ENCODE results near the gene KCNH2.

DNA sequence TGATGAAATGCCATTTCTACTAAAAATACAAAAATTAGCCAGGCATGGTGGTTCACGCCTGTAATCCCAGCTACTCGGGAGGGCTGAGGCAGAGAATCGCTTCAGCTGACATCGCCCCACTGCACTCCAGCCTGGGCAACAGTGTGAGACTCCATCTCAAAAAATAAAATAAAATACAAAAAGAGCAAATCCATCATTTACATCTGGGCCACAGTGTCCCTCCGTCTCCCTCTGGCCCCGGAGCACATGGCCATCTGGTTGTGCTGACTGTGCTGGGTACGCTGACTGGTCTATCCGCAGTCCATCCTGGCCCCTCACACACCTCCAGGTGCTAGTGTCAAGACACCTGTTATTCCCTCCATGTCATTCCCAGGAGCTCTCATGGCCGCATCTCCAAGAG is 42.1 kb downstream of the KCNH2 start:
- TF ChIP-seq GRHL2 (CRISPR knock-in tag; IDR thresholded peaks at IDR 0.05; ENCODE audit: insufficient replicate concordance, severe bottlenecking) (no peak), GTF2I (CRISPR knock-in tag; conservative IDR thresholded peaks at IDR 0.05) (no peak), NR1H2 (CRISPR knock-in tag; IDR thresholded peaks at IDR 0.05) (no peak), ZNF121 (CRISPR knock-in tag; IDR thresholded peaks at IDR 0.05) (no peak), ZNF232 (CRISPR knock-in tag; IDR thresholded peaks at IDR 0.05) (no peak)
- TF ChIP-seq, protein P1, sequence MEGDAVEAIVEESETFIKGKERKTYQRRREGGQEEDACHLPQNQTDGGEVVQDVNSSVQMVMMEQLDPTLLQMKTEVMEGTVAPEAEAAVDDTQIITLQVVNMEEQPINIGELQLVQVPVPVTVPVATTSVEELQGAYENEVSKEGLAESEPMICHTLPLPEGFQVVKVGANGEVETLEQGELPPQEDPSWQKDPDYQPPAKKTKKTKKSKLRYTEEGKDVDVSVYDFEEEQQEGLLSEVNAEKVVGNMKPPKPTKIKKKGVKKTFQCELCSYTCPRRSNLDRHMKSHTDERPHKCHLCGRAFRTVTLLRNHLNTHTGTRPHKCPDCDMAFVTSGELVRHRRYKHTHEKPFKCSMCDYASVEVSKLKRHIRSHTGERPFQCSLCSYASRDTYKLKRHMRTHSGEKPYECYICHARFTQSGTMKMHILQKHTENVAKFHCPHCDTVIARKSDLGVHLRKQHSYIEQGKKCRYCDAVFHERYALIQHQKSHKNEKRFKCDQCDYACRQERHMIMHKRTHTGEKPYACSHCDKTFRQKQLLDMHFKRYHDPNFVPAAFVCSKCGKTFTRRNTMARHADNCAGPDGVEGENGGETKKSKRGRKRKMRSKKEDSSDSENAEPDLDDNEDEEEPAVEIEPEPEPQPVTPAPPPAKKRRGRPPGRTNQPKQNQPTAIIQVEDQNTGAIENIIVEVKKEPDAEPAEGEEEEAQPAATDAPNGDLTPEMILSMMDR (IDR thresholded peaks at IDR 0.05): no peak
- TF ChIP-seq, protein P2, sequence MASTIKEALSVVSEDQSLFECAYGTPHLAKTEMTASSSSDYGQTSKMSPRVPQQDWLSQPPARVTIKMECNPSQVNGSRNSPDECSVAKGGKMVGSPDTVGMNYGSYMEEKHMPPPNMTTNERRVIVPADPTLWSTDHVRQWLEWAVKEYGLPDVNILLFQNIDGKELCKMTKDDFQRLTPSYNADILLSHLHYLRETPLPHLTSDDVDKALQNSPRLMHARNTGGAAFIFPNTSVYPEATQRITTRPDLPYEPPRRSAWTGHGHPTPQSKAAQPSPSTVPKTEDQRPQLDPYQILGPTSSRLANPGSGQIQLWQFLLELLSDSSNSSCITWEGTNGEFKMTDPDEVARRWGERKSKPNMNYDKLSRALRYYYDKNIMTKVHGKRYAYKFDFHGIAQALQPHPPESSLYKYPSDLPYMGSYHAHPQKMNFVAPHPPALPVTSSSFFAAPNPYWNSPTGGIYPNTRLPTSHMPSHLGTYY (CRISPR knock-in tag; IDR thresholded peaks at IDR 0.05): no peak

Data from WTC11 (cell line).